GM21737 (cell line): ENCODE results near the gene ABI3BP.
"Not testable (repeated sequence)": the region's sequence is repeated elsewhere in the genome, so short reads cannot be mapped to it uniquely, and the experiment has no call there.

Experiments used
- ATAC-seq: cut with Tn5 transposase; IDR thresholded peaks from one replicate; pipeline ENCODE4 v1.9.1; 2021; ENCODE audit warnings: mild to moderate bottlenecking, moderate library complexity; ENCODE audit not compliant: unreplicated experiment

ABI3BP gene, protein sequence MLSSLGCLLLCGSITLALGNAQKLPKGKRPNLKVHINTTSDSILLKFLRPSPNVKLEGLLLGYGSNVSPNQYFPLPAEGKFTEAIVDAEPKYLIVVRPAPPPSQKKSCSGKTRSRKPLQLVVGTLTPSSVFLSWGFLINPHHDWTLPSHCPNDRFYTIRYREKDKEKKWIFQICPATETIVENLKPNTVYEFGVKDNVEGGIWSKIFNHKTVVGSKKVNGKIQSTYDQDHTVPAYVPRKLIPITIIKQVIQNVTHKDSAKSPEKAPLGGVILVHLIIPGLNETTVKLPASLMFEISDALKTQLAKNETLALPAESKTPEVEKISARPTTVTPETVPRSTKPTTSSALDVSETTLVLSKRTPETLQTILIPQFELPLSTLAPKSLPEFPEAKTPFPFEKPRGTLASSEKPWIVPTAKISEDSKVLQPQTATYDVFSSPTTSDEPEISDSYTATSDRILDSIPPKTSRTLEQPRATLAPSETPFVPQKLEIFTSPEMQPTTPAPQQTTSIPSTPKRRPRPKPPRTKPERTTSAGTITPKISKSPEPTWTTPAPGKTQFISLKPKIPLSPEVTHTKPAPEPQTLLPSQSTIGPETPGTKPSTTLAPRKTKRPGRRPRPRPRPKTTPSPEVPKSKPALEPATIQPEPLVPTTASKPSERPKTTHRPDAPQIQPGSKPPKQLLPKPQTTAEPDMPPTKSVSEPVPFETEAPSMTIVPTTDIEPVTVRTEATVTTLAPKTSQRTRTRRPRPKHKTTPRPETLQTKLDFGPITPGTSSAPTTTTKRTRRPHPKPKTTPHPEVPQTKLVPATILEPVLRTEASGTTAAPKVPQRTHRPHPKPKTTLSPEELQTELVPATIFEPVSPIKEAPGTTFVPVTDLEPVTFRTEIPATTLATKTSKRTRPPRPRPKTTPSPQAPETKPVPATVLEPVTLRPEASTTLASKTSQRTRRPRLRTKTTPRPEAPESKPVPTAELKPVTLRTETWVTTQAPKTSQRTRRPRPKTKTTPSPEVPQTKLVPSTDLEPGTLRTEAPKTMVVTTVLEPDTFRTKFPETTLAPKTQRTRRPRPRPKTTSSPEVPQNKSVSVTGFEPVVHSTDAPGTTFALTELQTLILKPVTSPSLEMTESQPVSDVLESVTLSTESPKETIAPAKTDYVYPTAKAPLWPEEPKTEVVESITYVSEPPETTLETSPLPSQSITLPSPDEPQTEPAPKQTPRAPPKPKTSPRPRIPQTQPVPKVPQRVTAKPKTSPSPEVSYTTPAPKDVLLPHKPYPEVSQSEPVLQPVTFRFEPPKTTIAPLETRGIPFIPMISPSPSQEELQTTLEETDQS (N-terminal part only)

DNA sequence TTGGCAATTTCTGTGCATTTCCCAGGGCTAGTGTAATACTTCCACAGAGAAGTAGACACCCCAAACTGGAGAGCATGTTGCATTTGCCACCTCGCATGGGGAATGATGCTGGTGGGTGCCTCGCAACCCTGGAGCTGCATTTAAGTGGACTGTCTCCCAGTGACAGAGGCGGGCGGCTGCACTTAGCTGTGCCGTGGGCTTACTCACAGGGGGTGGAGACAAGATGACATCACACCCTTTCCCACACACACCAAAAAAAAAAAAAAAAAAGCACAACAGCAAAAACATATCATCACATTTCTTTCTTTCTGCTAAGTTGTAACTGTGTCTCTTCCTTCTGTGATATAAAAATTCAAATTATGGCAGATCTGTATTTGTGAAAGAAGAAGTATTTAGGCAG, at the start of gene ABI3BP:
ABI3BP (minus strand) TSS at position 113 of the 400 bp plus-strand sequence; CDS start at position 76, 37 bp downstream.
- no peak for ATAC-seq

DNA sequence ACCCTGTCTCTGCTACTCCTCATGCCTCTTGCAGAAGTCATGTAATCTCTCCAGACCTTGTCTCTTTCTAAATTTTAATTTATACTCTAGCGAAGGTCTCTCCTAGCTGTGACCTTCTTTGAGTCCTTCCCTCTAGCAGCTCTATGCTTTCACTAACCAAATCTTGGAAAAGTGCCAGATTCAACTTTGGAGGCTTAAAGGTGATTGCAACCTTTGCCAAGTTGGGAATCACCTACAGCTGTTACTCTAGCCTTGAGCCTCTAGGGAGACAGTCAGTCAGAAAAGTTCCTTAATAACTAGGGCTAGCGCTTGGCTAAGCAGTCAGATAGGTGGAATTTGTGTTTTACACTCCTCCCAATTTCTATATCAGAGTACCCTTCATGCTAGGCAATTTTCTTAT, 46.1 kb upstream of the ABI3BP start:
- no peak for ATAC-seq

DNA sequence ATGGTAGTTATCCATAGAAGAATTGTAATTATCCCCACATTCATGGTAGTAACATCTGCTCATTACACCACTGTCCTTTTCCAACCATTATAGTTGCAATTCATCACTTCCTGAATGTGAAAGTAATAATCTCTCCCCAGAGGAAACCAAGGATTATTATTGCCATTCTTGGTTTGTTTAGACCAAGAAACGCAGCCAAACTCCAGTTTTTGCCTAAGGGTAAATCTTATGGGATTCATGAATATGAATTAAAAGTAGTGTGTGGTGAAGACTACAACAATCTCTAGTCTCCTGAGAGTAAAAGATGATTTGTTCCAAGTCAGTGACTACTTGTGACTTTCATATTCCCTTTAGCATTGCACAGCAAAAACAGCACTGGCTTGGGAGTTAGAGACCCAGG, 45.7 kb upstream of the ABI3BP start:
- no peak for ATAC-seq

DNA sequence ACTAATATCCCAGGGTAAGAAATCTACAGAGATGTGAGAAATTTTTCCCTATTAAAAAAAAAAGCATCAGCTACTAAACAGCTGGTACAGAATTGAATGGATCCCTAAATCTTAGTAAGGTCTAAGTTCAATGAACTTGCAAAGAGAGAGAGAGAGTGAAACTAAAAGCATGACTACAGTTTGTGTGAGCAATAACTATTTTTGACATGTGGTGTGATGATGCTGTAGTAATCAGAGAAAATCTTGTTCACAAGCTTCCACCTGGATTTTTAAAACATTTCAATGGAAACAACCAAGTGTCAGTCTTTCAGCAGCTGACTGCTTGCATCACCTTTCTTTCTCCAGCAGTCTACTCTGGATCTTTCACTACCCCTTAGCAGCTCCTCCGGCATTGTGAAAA, 45.2 kb upstream of the ABI3BP start:
- ATAC-seq: no peak

DNA sequence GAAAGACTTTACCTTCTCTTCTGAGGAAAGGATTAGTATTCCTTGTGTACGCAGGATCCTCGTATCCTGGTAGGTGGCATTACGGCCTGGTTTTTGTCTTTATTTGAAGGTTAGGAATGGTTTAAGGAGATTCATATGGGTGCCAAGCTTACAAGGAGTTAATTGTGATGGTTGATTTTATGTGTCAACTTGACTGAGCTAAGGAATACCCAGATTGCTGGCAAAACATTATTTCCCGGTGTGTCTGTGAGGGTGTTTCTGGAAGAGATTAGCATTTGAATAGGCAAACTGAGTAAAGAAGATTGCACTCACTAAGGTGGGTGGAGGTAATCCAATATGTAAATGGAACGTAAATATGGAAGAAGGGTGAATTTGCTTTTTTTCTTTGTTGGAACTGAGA, 44.4 kb upstream of the ABI3BP start:
- ATAC-seq: no peak

DNA sequence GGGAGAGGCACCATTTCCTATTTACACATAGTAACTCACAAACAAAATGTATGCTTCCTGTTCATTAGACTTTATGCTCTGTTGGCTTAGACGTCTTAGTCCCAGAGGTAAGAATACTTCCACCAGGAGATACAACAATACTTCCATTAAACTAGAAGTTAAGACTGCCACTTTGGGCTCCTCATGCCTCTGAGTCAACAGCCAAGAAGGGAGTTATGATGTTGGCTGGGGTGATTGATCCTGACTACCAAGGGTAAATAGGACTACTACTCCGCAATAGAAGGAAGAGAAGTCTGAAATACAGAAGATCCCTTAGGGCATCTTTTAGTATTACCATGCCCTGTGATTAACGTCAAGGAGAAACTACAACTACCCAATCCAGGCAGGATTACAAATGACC, 43.5 kb upstream of the ABI3BP start:
- no peak for ATAC-seq

DNA sequence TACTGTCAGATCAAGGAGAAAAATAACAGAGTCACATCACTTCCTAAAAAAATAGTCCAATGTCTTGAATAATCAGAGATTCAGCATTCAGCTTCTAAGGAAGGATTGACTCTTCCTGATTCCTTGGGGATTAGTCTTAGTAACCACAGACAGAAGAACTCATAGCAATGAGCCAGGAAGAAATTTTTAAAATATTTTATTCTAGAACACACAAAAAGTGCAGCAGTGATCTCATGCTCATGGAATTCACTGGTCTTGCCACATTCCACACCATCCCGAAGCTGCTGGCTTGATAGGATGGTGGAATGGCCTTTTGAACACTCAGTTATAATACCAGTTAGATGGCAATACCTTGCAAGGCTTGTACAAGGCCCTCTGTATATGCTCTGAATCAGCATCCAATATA, 43.0 kb upstream of the ABI3BP start:
- no peak for ATAC-seq

DNA sequence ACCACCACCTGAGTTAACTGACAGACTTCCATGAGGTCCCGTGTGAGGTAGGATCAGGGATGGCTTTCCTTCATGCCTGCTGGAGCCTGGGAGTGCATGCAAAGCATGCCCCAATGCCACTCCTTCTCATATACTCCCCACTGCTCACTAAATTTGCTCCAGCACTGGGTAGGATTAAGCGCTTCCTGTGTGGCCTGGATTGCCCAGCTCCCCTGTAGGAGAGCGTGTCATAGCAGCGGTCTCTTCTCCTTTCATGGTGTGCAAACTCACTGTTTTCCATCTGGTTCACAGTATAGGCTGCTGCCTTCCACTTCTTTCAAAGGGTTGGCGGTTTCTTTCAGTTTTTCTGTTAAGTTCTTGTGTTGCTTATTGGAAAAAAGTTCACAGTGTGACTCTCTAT, 34.1 kb upstream of the ABI3BP start:
- no peak for ATAC-seq

DNA sequence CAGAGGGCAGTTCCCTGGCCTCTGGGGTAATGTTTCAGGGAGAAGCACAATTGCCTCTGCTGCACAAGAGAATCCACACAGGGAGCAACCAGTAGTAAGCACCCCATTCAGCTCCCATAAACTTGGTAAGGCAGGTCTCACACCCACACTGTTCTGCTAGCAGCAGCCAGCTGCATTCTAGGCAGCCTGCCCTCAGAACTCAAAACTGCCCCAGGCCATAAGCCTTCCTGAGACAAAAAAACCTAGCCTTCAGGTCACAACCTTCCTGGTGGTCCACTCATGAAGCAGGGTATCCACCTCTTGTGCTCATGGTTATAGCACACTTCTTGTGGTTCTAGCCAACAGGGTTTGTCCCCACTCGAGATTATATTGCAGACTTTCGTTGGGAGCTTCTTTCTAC, 33.7 kb upstream of the ABI3BP start:
- no peak for ATAC-seq

DNA sequence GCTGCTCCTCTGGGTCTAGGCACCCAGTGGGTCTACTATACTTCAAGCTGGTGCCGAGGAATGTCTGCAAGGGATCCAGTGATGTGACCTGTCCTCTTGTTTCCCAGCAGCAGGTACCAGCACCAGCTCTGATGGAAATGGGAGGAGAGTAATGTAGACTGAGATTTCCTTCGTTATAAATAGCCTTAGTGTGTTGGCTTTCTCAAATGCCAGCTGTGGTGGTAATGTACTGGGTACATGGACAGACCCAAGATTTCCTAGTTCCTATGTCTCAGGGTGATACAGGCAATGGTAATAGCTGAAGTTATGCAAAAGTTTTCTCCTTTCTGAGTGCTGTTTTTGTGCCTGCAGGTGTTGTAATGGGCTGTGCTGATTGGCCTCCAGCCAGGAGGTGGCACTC, 33.0 kb upstream of the ABI3BP start:
- no peak for ATAC-seq

DNA sequence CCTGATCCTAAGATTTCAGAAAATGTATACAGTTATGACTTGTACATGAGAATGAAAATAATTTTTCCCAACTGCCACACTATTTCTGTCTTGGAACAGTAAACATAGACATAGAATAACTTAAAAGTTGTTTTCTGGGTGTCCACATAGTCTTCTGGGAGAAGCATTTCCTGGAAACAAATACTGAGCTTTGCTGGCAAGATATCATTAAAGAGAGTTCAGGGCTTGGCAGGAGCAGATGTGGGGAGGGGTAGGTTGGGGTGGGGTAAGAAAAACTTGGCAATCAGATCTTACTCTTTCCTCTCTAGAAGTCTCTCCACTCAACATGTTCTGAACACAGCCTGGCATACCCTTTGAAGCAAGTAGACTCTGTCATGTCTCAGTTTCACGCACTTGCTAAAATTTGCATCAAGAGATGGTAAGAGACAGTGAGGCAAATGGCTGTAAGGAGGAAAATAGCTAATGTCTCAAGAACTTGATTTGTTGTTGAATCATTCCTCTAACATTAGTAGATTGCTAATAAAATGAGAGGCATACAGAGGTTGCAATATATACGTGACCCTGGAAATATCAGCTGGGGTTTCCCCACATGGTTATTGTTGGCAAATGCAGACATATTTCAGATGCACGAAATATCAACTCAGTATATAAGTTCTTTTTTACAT, 27.3 kb upstream of the ABI3BP start:
- ATAC-seq: no peak

DNA sequence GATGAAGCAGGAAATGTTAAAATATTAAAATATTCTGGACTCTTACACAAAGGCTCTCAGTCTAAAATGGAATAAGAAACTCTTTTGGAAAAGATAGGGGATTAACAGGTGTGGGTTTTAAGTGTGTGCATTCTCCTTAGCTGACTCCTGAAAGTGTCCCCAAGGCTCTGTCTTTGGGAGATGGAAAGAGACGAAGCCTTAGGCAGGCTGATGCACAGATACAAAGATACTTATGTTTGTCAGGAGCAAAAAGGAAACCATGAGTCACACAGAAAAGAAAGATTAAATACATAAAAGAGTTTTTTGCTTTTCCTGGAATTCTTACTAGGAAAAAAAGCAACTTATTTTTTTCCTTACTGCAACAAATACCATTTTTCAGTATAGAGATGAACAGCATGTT, 23.8 kb upstream of the ABI3BP start:
- ATAC-seq: no peak

DNA sequence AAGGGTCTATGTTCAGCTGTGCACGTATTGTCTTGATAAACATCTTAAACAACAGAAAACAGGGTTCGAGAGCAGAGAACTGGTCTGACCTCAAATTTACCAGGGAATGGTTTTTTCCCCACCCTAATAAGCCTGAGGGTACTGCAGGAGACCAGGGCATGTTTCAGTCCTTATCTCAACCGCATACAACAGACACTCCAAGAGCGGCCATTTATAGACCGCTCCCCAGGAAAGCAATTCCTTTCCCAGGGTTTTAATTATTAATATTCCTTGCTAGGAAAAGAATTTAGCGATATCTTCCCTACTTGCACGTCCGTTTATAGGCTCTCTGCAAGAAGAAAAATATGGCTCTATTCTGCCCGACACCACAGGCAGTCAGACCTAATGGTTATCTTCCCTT, 19.1 kb upstream of the ABI3BP start:
- not testable (repeated sequence) for ATAC-seq

DNA sequence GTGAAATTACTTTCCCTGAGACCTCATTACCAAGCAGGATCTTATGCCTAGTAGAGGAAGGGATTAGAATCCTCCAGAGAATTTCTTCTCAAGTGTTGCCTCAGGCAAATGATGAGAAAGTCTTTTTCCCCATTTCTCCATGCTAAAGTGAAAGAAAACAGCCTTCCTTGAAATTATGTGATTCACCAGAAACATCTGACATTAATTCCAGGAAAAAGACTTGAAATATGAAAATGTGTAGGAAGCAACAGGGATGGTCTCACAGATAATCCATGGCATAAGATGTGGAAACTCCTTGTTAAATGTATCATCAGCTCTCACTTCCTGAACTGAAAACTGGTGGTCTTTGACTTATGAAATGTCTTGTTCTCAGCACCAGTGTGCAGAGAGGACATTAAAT, 17.9 kb upstream of the ABI3BP start:
- ATAC-seq: no peak

DNA sequence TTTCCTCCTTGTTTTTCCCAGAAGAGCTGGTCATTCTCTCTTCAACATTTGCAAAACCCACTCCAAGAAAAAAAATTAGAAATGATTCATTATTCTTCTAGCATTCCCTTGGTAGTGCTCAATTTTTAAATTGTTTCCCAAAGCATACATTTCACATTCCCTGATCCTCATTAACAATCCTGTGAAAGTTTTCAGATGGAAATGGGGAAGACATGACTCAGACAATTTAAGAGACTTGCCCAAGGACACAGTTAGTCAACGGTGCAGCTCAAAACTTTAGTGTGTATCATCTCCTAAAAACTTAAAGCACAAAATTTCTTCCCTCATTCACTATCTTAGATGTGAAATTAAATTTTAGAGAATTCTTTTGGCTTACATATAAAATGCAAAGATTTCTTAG, 17.1 kb upstream of the ABI3BP start:
- no peak for ATAC-seq

DNA sequence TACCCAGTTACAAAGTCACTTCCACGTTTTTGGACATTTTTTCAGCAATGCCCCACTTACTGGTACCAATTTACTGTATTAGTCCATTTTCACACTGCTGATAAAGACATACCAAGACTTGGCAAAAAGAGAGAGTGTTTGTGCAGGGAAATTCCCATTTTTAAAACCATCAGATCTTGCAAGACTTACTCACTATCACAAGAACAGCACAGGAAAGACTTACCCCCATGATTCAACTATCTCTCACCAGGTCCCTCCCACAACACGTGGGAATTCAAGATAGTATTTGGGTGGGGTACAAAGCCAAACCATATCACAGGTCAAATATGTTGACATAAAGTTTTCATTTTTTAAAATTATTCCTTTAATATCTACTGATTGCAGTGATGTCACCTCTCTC, 16.2 kb upstream of the ABI3BP start:
- no peak for ATAC-seq

DNA sequence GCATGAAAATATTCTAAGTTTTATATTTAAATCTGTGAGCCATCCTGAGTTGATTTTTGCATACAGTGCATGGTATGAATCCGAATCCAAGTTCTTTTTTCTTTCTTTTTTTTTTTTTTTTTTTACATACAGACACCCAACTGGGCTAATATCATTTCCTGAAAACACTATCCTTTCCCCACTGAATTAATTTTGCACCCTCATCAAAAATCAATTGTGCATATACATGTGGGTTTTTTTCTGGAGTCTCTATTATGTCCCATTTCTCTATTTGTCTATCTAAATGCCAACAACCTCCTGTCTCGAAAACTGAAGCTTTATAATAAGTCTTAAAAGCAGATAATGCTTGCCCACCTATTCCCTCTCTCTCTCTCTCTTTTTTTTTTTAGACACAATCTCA, 5.9 kb upstream of the ABI3BP start:
- no peak for ATAC-seq

DNA sequence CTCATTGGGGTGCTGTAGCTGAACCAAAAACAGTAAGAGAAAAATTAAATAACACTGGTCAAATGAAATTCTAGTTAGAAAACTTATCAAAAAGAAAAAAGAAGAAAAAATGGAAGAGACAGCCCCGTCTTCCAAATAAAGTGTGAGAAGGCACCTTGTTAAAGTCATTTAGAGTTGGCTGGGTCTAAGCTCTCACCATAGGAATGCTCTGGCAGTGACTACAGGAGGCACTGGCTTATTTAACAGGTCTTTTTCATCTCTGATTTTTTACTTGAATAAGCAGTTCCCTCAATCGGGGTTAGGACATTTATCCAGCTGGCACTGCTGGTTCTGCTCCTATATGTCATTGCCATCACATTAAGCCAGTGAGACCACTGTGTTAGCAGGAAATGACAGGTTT, 1.6 kb upstream of the ABI3BP start:
- ATAC-seq: no peak

DNA sequence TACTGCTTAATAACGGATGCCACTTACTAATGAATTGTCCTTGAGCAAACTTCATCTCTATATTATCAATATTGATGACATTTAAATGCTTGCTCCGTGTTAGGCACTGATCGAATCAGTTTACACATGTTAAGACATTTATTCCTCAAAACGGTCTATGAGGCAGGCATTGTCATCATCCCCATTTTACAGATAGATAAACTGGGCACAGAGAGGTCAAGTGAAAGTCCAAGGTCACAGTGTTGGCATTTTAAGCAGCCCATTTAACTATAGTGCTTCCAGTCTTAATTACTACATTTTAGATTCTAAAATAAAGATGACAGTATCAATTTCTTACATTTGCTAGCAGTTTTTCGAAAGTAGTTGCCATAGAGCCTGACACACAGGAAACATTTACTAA, 966 bp upstream of the ABI3BP start:
- ATAC-seq: no peak

DNA sequence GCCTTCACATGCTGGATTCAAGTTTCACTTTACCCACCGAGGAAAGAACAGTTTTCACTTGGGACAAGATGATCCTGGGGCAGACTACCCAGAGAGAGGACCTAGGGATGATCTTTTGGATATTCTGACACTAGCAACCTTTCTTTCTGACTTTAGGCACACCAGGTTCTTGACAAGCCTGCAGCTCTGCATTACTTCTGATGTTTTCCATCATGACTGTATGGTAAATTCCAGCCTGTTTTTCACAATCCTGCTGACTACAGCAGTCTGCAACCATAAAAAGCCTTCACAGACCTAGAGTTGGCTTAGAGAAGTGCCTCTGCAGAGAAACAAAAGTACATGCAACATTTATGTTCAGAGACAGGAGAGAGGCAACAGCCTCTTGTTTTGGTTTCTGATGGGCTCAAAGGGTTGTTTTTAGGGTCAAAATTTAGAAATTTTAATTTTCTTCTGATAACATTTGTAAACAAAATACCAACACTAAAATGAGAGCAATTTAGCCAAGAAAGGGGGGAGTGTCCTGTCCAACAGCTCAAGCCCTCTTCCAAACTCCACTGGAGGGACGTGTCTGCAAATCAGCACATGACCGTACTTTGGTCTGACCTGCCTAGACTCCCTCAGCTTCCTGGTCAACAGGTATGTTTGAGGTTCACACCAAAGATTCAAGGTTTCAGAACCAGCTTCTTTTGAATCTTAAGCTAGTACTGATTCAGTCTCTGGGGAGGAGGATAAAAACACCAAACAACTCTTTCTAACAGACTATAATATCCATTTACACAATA, 799 bp downstream of the ABI3BP start:
- no peak for ATAC-seq
